Endothelial cell of umbilical vein (primary cell): ENCODE results near the gene HCFC1. TPM values are rescaled to one million over a fixed set of nuclear protein-coding genes. Genes with fewer than 3 reads are reported as not detected.
"Not testable (repeated sequence)": the region's sequence is repeated elsewhere in the genome, so short reads cannot be mapped to it uniquely, and the experiment has no call there.

ENCODE experiments used
- BruUV-seq: library from RNA; stranded (reverse); fragments of 400-500 nt; replicated peaks from 2 replicates; lab custom pipeline; 2021; lab: Mats Ljungman, UMichigan
- CTCF ChIA-PET: fragments of 300-600, 350-600 bp; sonication (Branson Sonifier 250); formaldehyde crosslinking; loops from one replicate; lab custom pipeline; 2021; ENCODE audit warnings: antibody characterized with exemption, inconsistent platforms; lab: Charles Lee
- POLR2A ChIA-PET: fragments of 300-600, 350-600 bp; sonication (Branson Sonifier 250); formaldehyde crosslinking; loops from one replicate; lab custom pipeline; 2021; ENCODE audit warnings: antibody characterized with exemption, inconsistent platforms; lab: Charles Lee
- DNase-seq: peaks from one replicate; pipeline ENCODE4 v3.0.0-alpha.2; 2011; ENCODE audit warnings: low read depth, low spot score
- FAIRE-seq: peaks from 2 replicates; lab custom pipeline; 2011; peaks lifted over from hg19 to GRCh38; lab: Jason Lieb, UNC
- H2AFZ ChIP-seq: 2 replicates; pipeline ENCODE4 v1.6.0; 2012; ENCODE audit warnings: low read depth, low read length, control low read depth, inconsistent platforms
- H3K27ac ChIP-seq: 2 replicates; pipeline ENCODE4 v1.5.1; 2011; ENCODE audit warnings: low read depth, mild to moderate bottlenecking, control low read depth, low read length, moderate library complexity; ENCODE audit not compliant: insufficient read depth
- H3K27me3 ChIP-seq, 2 experiments: 2 replicates each; pipeline versions ENCODE4 v1.6.0 to v1.6.1; 2011; ENCODE audit warnings: low read length in 2 of 2, mixed read lengths in 1 of 2; ENCODE audit not compliant: control insufficient read depth in 2 of 2, insufficient read depth in 2 of 2
- H3K36me3 ChIP-seq, 2 experiments: 2 replicates in 1 of 2; 3 replicates in 1 of 2; pipeline ENCODE4 v1.5.1; 2011; ENCODE audit warnings: low read length in 2 of 2, mild to moderate bottlenecking in 1 of 2, moderate library complexity in 1 of 2; ENCODE audit not compliant: control insufficient read depth in 2 of 2, insufficient read depth in 2 of 2; ENCODE audit errors: extremely low read depth in 1 of 2
- H3K4me1 ChIP-seq: 3 replicates; pipeline ENCODE4 v1.5.1; 2011; ENCODE audit warnings: mild to moderate bottlenecking, low read length; ENCODE audit not compliant: control insufficient read depth, insufficient read depth; ENCODE audit errors: extremely low read depth
- H3K4me2 ChIP-seq: 2 replicates; pipeline ENCODE4 v1.6.1; 2011; ENCODE audit warnings: low read length, control low read depth, mixed read lengths; ENCODE audit not compliant: insufficient read depth
- H3K4me3 ChIP-seq, 3 experiments: fragments of 200-600 bp in 1 of 3; sonication (generic), shearing (Covaris generic) in 1 of 3; replicated peaks in 1 of 3; 2 replicates each; pipeline ENCODE4 v1.5.1; 2011 to 2016; ENCODE audit warnings: control low read depth in 3 of 3, low read length in 3 of 3, mild to moderate bottlenecking in 2 of 3, inconsistent platforms in 1 of 3, low read depth in 1 of 3, moderate library complexity in 1 of 3; ENCODE audit not compliant: insufficient read depth in 1 of 3
- H3K79me2 ChIP-seq: 2 replicates; pipeline ENCODE4 v1.6.0; 2012; ENCODE audit warnings: low read length, inconsistent platforms; ENCODE audit not compliant: control insufficient read depth, insufficient read depth
- H3K9ac ChIP-seq: replicated peaks from 2 replicates; pipeline ENCODE3; 2011; ENCODE audit warnings: low read length, control low read depth; ENCODE audit not compliant: insufficient read depth; ENCODE audit errors: extremely low read depth
- H3K9me1 ChIP-seq: replicated peaks from 3 replicates; pipeline ENCODE4 v1.6.0; 2011; ENCODE audit warnings: mild to moderate bottlenecking, low read length; ENCODE audit not compliant: control insufficient read depth, insufficient read depth; ENCODE audit errors: extremely low read depth
- H3K9me3 ChIP-seq: replicated peaks from 2 replicates; pipeline ENCODE4 v1.5.1; 2012; ENCODE audit warnings: low read length, inconsistent platforms; ENCODE audit not compliant: control insufficient read depth, insufficient read depth
- H4K20me1 ChIP-seq: replicated peaks from 2 replicates; pipeline ENCODE3; 2011; ENCODE audit warnings: mild to moderate bottlenecking, low read length; ENCODE audit not compliant: control insufficient read depth, insufficient read depth; ENCODE audit errors: extremely low read depth
- CTCF ChIP-seq, 2 donors: IDR thresholded peaks; 1 replicate in 1 of 2; 2 replicates in 1 of 2; pipeline ENCODE4 v1.5.1; 2011; ENCODE audit warnings: low read length in 2 of 2, mild to moderate bottlenecking in 2 of 2, moderate library complexity in 2 of 2, control low read depth in 1 of 2, inconsistent platforms in 1 of 2, low read depth in 1 of 2; ENCODE audit not compliant: insufficient read depth in 1 of 2; ENCODE audit errors: extremely low read depth in 1 of 2
- EZH2 ChIP-seq: IDR thresholded peaks from 2 replicates; pipeline ENCODE4 v1.6.1; 2012; ENCODE audit warnings: borderline replicate concordance, low read depth, mild to moderate bottlenecking, moderate library complexity, low read length, inconsistent platforms; ENCODE audit not compliant: severe bottlenecking
- FOS ChIP-seq: IDR thresholded peaks from 2 replicates; pipeline ENCODE4 v1.6.1; 2011; ENCODE audit warnings: mild to moderate bottlenecking, low read length, moderate library complexity, borderline replicate concordance; ENCODE audit not compliant: insufficient read depth
- GATA2 ChIP-seq: IDR thresholded peaks from 2 replicates; pipeline ENCODE4 v1.7.0; 2011; ENCODE audit warnings: low read depth, mild to moderate bottlenecking, moderate library complexity, mixed read lengths, low read length; ENCODE audit not compliant: insufficient read length, insufficient read depth
- JUN ChIP-seq: IDR thresholded peaks from 2 replicates; pipeline ENCODE4 v1.6.1; 2011; ENCODE audit warnings: borderline replicate concordance, low read depth; ENCODE audit not compliant: insufficient read length, insufficient read depth
- MAX ChIP-seq: IDR thresholded peaks from 2 replicates; pipeline ENCODE4 v1.6.1; 2011; ENCODE audit not compliant: insufficient read depth, insufficient read length
- MYC ChIP-seq: IDR thresholded peaks from one replicate; pipeline ENCODE4 v1.6.1; 2011; ENCODE audit warnings: mild to moderate bottlenecking, low read depth, low read length
- POLR2A ChIP-seq: IDR thresholded peaks from 2 replicates; pipeline ENCODE4 v1.6.1; 2012; ENCODE audit warnings: low read depth, mild to moderate bottlenecking, control low read depth, low read length
- POLR2AphosphoS5 ChIP-seq: IDR thresholded peaks from 2 replicates; pipeline ENCODE4 v1.6.1; 2012; ENCODE audit warnings: low read depth, mild to moderate bottlenecking, control low read depth, low read length, moderate library complexity; ENCODE audit not compliant: insufficient read depth
- dilution Hi-C: fragments of 300-500 bp; cut with MboI; formaldehyde crosslinking; loops from one replicate; pipeline ENCODE4 v1.15.0; 2019; ENCODE audit warnings: low sequenced_read_pairs; ENCODE audit not compliant: extremely low pct_ligation_motif_present
- intact Hi-C: fragments of 100-400 bp; cut with micrococcal nuclease; formaldehyde crosslinking; loops from one replicate; pipeline ENCODE4 v1.10.0; 2022
- polyA plus RNA-seq, 4 experiments: library from polyadenylated mRNA; depleted of rRNA in 3 of 4; stranded (reverse) in 3 of 4; unstranded in 1 of 4; fragments of >200 nt; gene quantifications; 2 replicates each; pipeline versions ENCODE4 v1.2.1 to v1.2.3, GENCODE V29; 2011 to 2012; ENCODE audit warnings: missing spikeins in 1 of 4
- total RNA-seq: library from RNA; stranded (reverse); gene quantifications from 2 replicates; pipeline ENCODE4 v1.2.3, GENCODE V29; 2021

HCFC1 gene
- total and polyA plus RNA-seq, 2 donors (not counting 3 experiments of a cell fraction or from before 2014, with no cell fraction given), result 15.9 to 85.9 TPM

- ChIA-PET POLR2A (no interaction called here), CTCF (no interaction called here)
- TF ChIP-seq POLR2A (no peak), MYC (no peak), EZH2 (no peak), CTCF (IDR thresholded peaks at IDR 0.05; ENCODE audit: extremely low read depth in 1 of 2, insufficient read depth in 1 of 2, low read depth in 1 of 2, low read length in 2 of 2) (no peak), POLR2AphosphoS5 (no peak), MAX (no peak), JUN (no peak), FOS (no peak), GATA2 (no peak)
- no peak for FAIRE-seq
- no peaks in the 10 kb centered on the region for H3K79me2 ChIP-seq
- no peaks in the 10 kb centered on the region for H3K9me1 ChIP-seq
- H3K9ac ChIP-seq, result no peak overlapping the region
- H2AFZ ChIP-seq, result no peak overlapping the region
- no peaks in the 10 kb centered on the region for H3K36me3 ChIP-seq
- no peak overlapping the region for H3K4me2 ChIP-seq
- H3K4me1 ChIP-seq, result no peaks in the 10 kb centered on the region
- dilution Hi-C loops, result no loop called here
- H3K9me3 ChIP-seq, result no peaks in the 10 kb centered on the region
- H3K27me3 ChIP-seq, result no peaks in the 10 kb centered on the region
- H3K27ac ChIP-seq, result no peak overlapping the region
- H3K4me3 ChIP-seq, result no peak overlapping the region
- intact Hi-C loops, result no loop called here
- BruUV-seq, result no TSS peak
- no peak for DNase-seq
- H4K20me1 ChIP-seq, result no peaks in the 10 kb centered on the region
Measured at GRCh38 chrX:153995504-153995903, 23.9 kb upstream of the HCFC1 start.

- H3K4me3 ChIP-seq, H3K27ac ChIP-seq, H3K9me3 ChIP-seq, H3K9me1 ChIP-seq, POLR2A ChIA-PET, H3K79me2 ChIP-seq, H3K9ac ChIP-seq, dilution Hi-C loops, H3K4me1 ChIP-seq, H2AFZ ChIP-seq, H3K36me3 ChIP-seq, CTCF ChIA-PET, BruUV-seq, intact Hi-C loops, H3K27me3 ChIP-seq, H3K4me2 ChIP-seq, H4K20me1 ChIP-seq, DNase-seq, FAIRE-seq: not testable (repeated sequence)
Measured at GRCh38 chrX:153994398-153994797, 22.8 kb upstream of the HCFC1 start.
